ENCODE measurements around the gene MRTFA.
"Not testable (repeated sequence)": the region's sequence is repeated elsewhere in the genome, so short reads cannot be mapped to it uniquely, and the experiment has no call there.

The MRTFA gene

GRCh38 chr22:40594346-40594745 lies 42.2 kb downstream of the MRTFA start:
- no peak for DNase-seq

- DNase-seq, result no peak
Observed at GRCh38 chr22:40593460-40594273, 42.9 kb downstream of the MRTFA start.

GRCh38 chr22:40592352-40593113 lies 44.0 kb downstream of the MRTFA start:
- no peak for DNase-seq

- no peak for DNase-seq
Observed at GRCh38 chr22:40588726-40589125, 47.8 kb downstream of the MRTFA start.

GRCh38 chr22:40586781-40587180 lies 49.7 kb downstream of the MRTFA start:
- DNase-seq, result no peak

GRCh38 chr22:40585310-40585751 lies 51.2 kb downstream of the MRTFA start:
- DNase-seq, result no peak

GRCh38 chr22:40584766-40585165 lies 51.8 kb downstream of the MRTFA start:
- not testable (repeated sequence) for DNase-seq

- DNase-seq, result no peak
Observed at GRCh38 chr22:40583053-40583741, 53.3 kb downstream of the MRTFA start.

- no peak for DNase-seq
Observed at GRCh38 chr22:40582063-40582462, 54.5 kb downstream of the MRTFA start.

GRCh38 chr22:40580631-40581030 lies 55.9 kb downstream of the MRTFA start:
- no peak for DNase-seq

- no peak for DNase-seq
Observed at GRCh38 chr22:40578171-40578570, 58.3 kb downstream of the MRTFA start.

- no peak for DNase-seq
Observed at GRCh38 chr22:40572976-40573375, 63.5 kb downstream of the MRTFA start.

- DNase-seq, result no peak
Observed at GRCh38 chr22:40571887-40572286, 64.6 kb downstream of the MRTFA start.

- DNase-seq, result no peak
Observed at GRCh38 chr22:40567626-40568328, 68.7 kb downstream of the MRTFA start.

- no peak for DNase-seq
Observed at GRCh38 chr22:40567106-40567505, 69.4 kb downstream of the MRTFA start.

- DNase-seq, result no peak
Observed at GRCh38 chr22:40560994-40561515, 75.5 kb downstream of the MRTFA start.

GRCh38 chr22:40560551-40560950 lies 76.0 kb downstream of the MRTFA start:
- no peak for DNase-seq

GRCh38 chr22:40557972-40558371 lies 78.5 kb downstream of the MRTFA start:
- no peak for DNase-seq

GRCh38 chr22:40556641-40557040 lies 79.9 kb downstream of the MRTFA start:
- DNase-seq, result no peak

- DNase-seq, result not testable (repeated sequence)
Observed at GRCh38 chr22:40554023-40554422, 82.5 kb downstream of the MRTFA start.

- DNase-seq, result no peak
Observed at GRCh38 chr22:40553014-40553554, 83.4 kb downstream of the MRTFA start.

GRCh38 chr22:40552070-40552469 lies 84.4 kb downstream of the MRTFA start:
- DNase-seq, result no peak
